NCI-H1105 treated with DMSO at 0.1 percent for 48 hours (cell line): ENCODE results near the gene RETN.

ENCODE experiments used
- DNase-seq: peaks from one replicate; lab custom pipeline; 2025; lab: John Stamatoyannopoulos, UW

Gene RETN

GRCh38 chr19:7668842-7669241 is at the start of gene RETN:
Gene RETN (plus strand): TSS chr19:7669049. CDS start chr19:7669327, 278 bp downstream.
- DNase-seq = no peak

- no peak for DNase-seq
These were observed 49.0 kb upstream of the RETN start for GRCh38 chr19:7619671-7620441.

DNA sequence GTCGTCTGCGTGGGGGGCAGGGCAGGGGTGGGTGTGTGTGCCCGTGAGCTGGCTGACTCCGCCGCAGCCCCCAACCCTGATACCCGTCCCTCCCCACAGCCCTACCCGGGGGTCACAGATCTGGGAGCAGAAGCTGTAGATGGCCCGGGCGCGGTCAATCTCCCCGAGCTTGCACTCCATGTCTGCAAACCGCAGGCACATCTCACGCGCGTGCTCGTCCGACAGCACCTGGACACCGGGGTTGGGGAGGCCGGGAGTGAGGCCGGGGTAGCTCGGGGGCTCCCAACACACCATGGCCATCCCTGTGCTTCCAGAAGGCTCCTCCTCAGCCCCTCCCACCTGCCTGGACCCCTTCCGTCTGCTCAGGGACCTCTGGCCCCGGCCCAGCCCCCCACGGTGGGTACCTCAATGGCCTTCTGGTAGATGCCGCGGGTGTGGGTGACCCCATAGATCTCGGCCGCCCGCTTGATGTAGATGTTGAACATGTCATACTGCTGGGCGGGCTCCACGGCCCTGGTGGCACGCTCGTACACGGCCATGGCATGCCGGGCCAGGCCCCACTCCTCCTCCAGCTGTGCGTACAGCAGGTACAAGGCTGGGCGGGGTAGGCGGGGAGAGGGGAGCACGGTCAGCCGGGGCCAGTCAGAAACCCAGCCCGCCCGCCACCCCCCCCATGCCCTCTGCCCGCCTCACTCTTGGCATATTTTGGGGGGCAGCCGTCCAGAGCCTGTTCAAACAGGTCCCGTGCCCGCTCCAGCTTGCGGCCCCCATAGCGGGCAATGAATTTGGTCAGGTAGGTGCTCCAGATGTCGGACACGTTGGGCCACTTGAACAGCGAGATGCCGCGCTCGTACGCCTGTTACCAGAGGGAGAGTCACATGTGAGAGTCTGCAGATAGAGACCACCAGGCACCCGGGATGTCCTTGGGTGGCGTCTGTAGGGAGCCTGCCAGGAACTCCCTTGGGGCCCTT is 48.1 kb upstream of the RETN start:
- no peak for DNase-seq

- no peak for DNase-seq
These were observed 45.7 kb upstream of the RETN start for GRCh38 chr19:7622933-7623685.

DNA sequence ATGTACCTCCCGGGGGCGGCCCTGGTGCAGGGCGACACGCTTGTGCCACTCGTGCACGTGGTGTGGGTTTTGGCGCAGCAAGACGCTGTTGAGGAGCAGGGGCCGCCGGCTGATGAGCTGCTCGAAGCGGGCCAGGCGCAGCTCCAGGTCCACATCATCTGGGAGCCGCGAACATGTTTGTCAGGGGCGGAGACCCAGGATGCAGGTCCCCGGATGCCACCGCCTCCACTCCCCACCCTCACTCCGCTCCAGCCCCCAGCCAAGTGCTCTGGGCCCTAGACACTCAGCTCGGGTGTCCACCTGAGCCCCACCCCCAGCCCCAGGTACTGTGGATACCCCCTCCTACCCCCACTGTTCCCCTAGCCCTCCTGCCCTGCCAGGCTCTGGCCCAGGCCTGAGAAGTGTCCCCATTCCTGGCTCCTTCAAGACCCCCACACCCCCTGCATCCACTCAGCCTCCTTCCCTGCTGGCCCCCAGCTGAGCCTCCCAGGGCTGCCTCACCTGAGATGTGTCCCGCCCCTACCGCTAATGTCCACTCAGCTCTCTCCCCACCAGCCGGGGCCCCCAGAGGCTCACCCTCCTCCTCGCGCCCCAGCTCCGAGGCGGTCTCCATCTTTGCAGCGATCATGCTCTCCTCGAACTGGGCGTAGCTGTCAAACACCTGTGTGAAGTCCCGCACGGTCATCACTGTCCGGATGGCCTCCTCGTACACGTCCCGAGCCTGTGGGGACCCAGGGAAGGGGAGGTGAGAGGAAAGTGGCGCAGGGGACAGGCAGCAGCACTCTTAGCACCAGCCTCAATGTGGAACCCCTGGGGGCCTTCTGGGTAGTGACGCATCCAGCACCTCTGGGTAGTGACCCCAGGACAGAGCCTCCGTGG is 44.9 kb upstream of the RETN start:
- no peak for DNase-seq

DNA sequence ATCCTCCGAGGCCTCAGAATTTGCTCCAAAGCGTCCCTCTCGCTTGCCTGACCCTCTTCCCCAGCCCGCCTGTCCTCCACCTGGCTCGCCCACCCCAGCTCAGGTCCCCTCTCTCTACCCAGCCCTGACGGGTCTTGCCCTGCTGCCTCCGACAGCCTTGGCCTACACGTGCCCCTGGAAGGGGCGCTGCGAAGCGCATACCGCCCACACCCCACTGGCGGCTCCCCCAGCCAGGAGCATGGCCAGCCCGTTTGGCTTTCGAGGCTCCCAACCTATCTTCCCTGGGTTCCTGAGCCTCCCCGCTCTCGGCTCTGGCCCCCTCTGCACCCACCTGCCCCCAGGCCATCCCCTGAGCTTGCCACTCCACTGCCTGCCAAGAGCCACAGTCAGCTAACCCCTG is 44.0 kb upstream of the RETN start:
- DNase-seq = no peak

DNA sequence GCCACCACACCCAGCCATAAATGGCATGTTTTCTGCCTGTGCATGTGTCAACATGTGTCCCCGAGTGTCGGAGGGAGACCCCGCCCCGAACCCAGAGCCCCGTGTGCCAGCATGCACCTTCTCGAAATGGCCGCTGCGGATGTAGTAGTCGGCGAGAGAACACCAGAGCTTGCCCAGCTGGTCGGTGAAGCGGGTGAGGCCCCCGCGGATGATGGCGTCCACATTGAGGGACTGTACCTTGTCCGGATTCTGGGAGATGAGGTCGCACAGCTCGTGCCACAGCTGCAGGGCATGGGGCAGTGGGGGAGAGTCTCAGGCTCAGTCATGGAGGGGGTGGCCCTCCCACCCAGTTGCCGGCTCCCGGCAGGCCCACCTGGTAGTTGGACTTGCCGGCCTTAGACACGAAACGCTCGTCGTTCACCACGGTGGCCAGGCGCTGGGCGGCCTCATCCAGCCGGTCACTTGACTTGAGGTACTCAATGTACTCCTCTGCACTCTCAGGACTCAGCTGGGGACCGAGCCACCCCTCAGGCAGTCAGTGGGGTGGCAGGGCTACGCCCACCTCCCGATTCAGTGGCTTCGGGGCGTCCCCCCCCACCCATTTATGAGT is 43.0 kb upstream of the RETN start:
- DNase-seq = no peak

DNA sequence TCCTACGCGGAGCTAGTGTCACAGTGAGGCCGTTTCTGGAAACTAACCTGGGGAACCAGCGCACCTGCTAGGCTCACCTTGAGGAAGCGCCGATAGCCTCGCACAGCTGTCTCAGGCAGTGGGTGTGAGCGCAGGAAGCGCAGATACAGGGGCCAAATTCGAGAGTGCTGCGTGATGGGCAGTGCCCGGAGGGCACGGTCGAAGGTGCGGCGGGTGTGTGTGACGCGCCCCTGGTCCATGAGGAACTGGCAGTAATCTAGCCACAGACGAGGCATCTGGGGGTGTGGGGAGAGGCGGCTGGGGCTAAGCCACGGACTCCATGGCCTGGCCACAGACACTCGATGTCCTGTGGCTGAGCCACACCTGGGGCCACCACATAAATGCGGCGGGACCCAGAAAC is 41.7 kb upstream of the RETN start:
- no peak for DNase-seq

DNA sequence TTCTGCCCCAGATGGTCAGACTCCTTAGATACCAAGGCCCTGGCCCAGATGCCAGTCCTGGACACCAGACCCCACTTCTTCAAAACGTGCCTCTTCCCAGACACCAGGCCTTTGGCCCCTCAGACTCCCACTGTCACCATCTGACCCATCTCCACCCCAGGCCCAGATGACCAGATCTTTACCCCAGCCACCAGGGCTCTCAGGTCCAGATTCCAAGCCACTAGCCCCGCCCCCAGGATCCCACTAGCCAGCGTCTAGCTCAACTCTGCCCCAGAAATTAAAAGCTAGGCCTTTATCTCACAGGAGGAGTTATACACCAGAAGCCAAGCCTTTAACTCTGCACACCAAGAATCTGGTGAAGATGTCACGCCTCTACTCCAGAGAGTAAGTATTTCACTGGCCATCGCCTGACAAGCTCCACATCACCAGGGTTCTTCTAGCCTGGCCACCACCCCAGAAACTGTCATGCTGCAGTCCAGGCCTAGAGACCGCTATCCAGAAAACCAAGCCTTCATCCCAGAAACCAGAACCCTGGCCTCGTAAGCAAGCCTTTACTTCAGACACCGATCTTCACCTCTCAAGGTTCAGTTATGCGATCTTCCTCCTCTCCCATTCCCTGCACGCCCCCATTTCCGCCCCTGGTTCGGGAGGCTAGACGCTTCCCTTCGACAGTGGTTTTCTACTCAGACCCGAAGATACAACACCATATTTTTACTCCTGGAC is 40.1 kb upstream of the RETN start:
- DNase-seq = no peak

DNA sequence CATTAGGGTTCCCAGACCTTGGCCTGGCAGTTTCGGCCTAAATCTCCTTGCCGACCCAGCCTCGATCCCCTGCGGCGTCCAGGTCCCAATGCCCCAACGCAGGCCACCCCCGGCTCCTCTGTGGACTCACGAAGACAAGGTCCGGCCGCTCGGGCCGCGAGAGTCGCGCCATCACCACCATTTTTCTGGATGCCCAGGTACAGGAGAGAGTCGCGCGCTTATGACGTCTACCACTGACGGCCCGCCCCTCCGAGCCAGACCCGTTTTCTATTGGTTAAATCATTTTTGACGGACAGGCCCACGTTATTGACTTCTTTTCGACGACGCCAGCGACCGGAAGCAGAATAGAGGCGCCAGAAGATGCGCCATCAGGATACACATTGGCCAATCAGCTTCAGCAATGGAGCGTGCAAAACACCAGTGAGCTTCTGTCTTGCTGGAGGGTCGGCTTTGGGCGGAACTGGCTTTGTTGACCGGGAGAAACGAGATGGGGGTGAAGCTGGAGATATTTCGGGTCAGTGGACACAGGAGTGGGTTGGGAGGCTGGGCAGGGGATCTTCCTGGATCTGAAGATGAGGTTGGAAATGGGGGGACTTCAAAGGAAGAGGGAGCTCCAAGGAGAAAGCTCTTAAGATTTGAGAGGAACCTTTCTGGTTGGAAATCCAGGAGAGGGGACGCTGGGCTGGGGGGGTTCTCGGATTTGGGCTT is 39.3 kb upstream of the RETN start, which contains the start of the genes PET100 and XAB2:
TSS of gene PET100 (plus strand) at position 447 of the 708 bp plus-strand sequence. CDS start at position 488, 41 bp downstream.
TSS of gene XAB2 (minus strand) at position 199 of the 708 bp plus-strand sequence. CDS start at position 181, 18 bp downstream.
- peak; percentile 99 for DNase-seq

DNA sequence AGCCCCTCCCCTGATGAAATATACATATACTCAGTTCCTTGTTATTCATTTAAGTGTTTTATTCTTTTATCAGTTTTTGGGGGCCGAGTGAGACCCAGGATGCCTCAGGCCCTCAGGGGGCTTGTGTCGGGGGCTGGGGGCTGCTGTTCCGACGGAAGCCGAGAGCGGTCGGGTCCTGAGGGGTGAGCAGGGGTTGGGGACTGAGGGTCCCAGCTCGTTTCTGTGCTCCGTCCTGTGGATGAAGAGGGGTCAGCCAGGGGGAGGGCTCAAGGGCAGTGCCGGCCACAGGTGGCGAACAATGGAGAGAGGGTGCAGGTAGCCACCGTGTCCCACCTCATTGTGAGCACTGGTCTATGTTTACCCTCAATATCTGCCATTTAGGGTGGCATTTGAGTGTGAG is 37.3 kb upstream of the RETN start:
- DNase-seq = no peak

GRCh38 chr19:7632340-7633203 is 36.3 kb upstream of the RETN start:
- DNase-seq = no peak

DNA sequence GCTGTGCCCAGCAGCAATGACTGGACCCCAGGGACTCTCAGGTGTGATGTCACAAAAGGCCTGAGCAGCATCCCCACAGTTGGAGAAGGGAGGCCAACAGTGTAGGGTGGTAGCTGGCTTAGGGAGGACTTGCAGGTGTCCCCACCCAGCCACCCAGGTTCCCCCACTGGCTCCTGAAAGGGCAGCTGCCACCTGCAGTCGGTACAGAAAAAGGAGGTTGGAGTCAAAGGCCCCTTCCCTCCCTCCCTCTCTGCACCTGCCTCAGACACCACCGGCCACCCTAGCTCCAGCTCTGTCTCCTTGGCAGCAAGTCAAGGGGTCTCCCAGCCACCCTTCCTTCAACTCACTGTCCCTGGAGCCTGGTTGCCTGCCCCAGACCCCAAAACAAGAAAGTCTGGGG is 35.2 kb upstream of the RETN start, which contains the start of gene PCP2:
TSS of gene PCP2 (minus strand) at position 22 of the 400 bp plus-strand sequence. CDS start 262 bp downstream, outside the sequence.
- no peak for DNase-seq

DNA sequence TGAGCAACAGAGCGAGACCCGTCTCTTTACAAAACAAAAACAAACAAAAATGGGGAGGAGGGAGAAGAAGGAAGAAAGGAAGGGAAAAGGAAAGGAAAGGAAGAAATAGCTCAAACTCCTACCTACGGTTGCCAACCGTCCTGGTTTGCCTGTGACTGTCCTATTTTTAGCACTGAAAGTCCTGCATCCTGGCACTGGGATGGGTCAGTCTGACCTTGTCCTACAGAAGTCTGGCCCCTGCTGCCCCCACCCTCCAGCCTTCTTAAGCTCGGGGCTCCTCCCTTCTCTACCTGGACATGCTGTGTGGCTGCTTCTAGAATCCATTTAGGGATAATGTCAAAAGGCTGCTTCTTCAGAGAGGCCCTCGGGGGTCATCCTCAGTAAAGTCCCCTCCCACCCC is 33.2 kb upstream of the RETN start:
- no peak for DNase-seq

GRCh38 chr19:7636317-7636690 is 32.5 kb upstream of the RETN start:
- DNase-seq = no peak

DNA sequence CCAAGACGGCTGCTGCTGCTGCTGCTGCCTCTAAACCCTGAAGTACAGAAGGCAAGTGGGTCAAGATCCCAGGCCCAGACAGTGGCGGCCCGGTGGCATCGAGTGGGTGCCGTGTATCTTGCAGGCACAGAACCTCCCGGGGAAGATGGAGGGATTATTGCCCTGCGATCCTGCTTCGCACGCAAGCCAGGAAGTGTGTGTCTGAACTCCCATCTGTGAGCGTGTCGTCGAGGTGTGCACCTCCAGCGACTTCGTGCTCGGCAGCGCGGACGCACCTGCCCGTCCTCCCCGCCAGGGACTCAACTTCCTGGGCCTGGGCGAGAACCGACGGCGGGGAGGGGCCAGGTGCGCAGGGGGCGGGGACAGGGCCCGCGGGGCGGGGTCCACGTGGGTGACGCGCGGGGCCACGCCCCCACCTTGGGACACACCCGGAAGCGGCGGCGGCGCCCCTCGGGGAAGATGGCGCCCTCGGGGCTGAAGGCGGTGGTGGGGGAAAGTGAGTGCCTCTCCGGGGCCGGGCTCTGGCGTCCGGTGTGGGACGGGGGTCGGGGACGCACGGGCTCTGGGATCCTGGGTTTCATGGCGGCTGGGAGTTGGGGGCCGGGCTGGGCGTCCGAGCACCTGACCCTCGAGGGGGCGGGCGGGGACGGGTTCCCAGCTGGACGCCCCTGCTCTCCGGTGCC is 32.0 kb upstream of the RETN start, which contains the start of gene STXBP2:
TSS of gene STXBP2 (plus strand) at position 420 of the 683 bp plus-strand sequence. CDS start at position 460, 40 bp downstream.
- DNase-seq = peak; percentile 79
